HepG2 (cell line): ENCODE data around the gene PLCG1. TPM values are rescaled to one million over a fixed set of nuclear protein-coding genes. Genes with fewer than 3 reads are reported as not detected.
A peak's percentile ranks its signal among the peaks of the same experiment; 100 is the strongest.

Experiments
- CHD4 ChIP-seq: fragments of 200-600 bp; sonication (generic); IDR thresholded peaks from 2 replicates; pipeline ENCODE4 v1.7.0; 2017; ENCODE audit warnings: mild to moderate bottlenecking, low read length, borderline replicate concordance
- FOSL2 ChIP-seq: sonication (generic); formaldehyde crosslinking; IDR thresholded peaks from 2 replicates; pipeline ENCODE4 v1.4.0; 2020; ENCODE audit warnings: missing genetic modification reagents
- JUNB ChIP-seq: sonication (generic); formaldehyde crosslinking; IDR thresholded peaks from 2 replicates; pipeline ENCODE4 v1.8.0; 2022; ENCODE audit warnings: missing genetic modification reagents, mild to moderate bottlenecking, borderline replicate concordance
- KAT8 ChIP-seq: IDR thresholded peaks from 2 replicates; pipeline ENCODE4 v1.6.1; 2016; ENCODE audit warnings: missing genetic modification reagents, missing compliant biosample characterization
- KMT2B ChIP-seq: IDR thresholded peaks from 2 replicates; pipeline ENCODE4 v1.6.1; 2016; ENCODE audit warnings: missing genetic modification reagents, missing compliant biosample characterization
- MTF2 ChIP-seq: sonication (generic); formaldehyde crosslinking; IDR thresholded peaks from 2 replicates; pipeline ENCODE4 v1.5.0; 2020; ENCODE audit warnings: missing genetic modification reagents, borderline replicate concordance
- NBN ChIP-seq: fragments of 450-650 bp; conservative IDR thresholded peaks from 2 replicates; pipeline ENCODE4 v1.6.1; 2017
- PAWR ChIP-seq: sonication (generic); formaldehyde crosslinking; IDR thresholded peaks from 2 replicates; pipeline ENCODE4 v1.4.0; 2020; ENCODE audit warnings: missing genetic modification reagents, mild to moderate bottlenecking, borderline replicate concordance
- REPIN1 ChIP-seq: sonication (generic); formaldehyde crosslinking; IDR thresholded peaks from 2 replicates; pipeline ENCODE4 v1.8.0; 2022; ENCODE audit warnings: missing genetic modification reagents, low read depth, mild to moderate bottlenecking, borderline replicate concordance
- SIX1 ChIP-seq: sonication (generic); formaldehyde crosslinking; IDR thresholded peaks from 2 replicates; pipeline ENCODE4 v1.4.0; 2020; ENCODE audit warnings: missing genetic modification reagents, borderline replicate concordance
- SRSF9 ChIP-seq: fragments of 200-400 bp; formaldehyde crosslinking; IDR thresholded peaks from 2 replicates; pipeline ENCODE4 v1.6.1; 2018; ENCODE audit warnings: borderline replicate concordance, mild to moderate bottlenecking, low read depth, low read length; ENCODE audit not compliant: insufficient read depth, poor library complexity, severe bottlenecking
- U2AF2 ChIP-seq: fragments of 200-400 bp; formaldehyde crosslinking; IDR thresholded peaks from 2 replicates; pipeline ENCODE4 v1.6.1; 2017; ENCODE audit warnings: low read depth, mild to moderate bottlenecking, low read length
- ZMYM3 ChIP-seq: sonication (generic); formaldehyde crosslinking; IDR thresholded peaks from 2 replicates; pipeline ENCODE4 v1.5.1; 2020; ENCODE audit warnings: mild to moderate bottlenecking, missing genetic modification reagents
- ZMYM4 ChIP-seq: sonication (generic); formaldehyde crosslinking; IDR thresholded peaks from 2 replicates; pipeline ENCODE4 v1.8.1; 2023; ENCODE audit warnings: mild to moderate bottlenecking, missing genetic modification reagents
- ZNF205 ChIP-seq: IDR thresholded peaks from 2 replicates; pipeline ENCODE4 v1.6.1; 2018; ENCODE audit warnings: missing biosample characterization, missing genetic modification reagents
- ZNF253 ChIP-seq: sonication (generic); formaldehyde crosslinking; IDR thresholded peaks from 2 replicates; pipeline ENCODE4 v1.8.0; 2022; ENCODE audit warnings: mild to moderate bottlenecking, missing genetic modification reagents, borderline replicate concordance
- ZNF282 ChIP-seq: fragments of 450-650 bp; IDR thresholded peaks from 2 replicates; pipeline ENCODE4 v1.6.1; 2018; ENCODE audit not compliant: partially characterized antibody
- polyA plus RNA-seq, 8 experiments: library from polyadenylated mRNA; depleted of rRNA in 3 of 8; stranded (reverse) in 7 of 8; unstranded in 1 of 8; fragments of >200 nt; fragmentation: Illumina TruSeq in 4 of 8; extraction: Trizol in 4 of 8; gene quantifications; 2 replicates each; pipeline versions ENCODE4 v1.2.1 to v1.2.3, GENCODE V29; 2011 to 2016; ENCODE audit warnings: low read depth in 4 of 8, missing spikeins in 1 of 8, mixed read lengths in 1 of 8; ENCODE audit not compliant: insufficient read depth in 1 of 8
- total RNA-seq, 5 experiments: library from RNA; depleted of rRNA; stranded (reverse); fragments of >200 nt; fragmentation: Illumina TruSeq; extraction: Trizol; gene quantifications; 2 replicates each; pipeline ENCODE4 v1.2.3, GENCODE V29; 2016; ENCODE audit warnings: low read depth in 1 of 5
- TF ChIP-seq, protein P1 (sequence below): sonication (generic); formaldehyde crosslinking; IDR thresholded peaks from 2 replicates; pipeline ENCODE4 v1.8.0; 2022; ENCODE audit warnings: mild to moderate bottlenecking, missing genetic modification reagents; ENCODE audit not compliant: insufficient replicate concordance
- TF ChIP-seq, protein P2 (sequence below): IDR thresholded peaks from 2 replicates; pipeline ENCODE4 v1.6.1; 2018; ENCODE audit warnings: missing genetic modification reagents
- TF ChIP-seq, protein P3 (sequence below): sonication (generic); formaldehyde crosslinking; IDR thresholded peaks from 2 replicates; pipeline ENCODE4 v1.4.0; 2020; ENCODE audit warnings: missing genetic modification reagents
- TF ChIP-seq, protein P4 (sequence below): sonication (generic); formaldehyde crosslinking; IDR thresholded peaks from 2 replicates; pipeline ENCODE4 v1.8.0; 2022; ENCODE audit warnings: missing genetic modification reagents, mild to moderate bottlenecking, borderline replicate concordance
- TF ChIP-seq, protein P5 (sequence below): sonication (generic); formaldehyde crosslinking; IDR thresholded peaks from 2 replicates; pipeline ENCODE4 v1.8.1; 2023; ENCODE audit warnings: missing genetic modification reagents, inconsistent platforms, borderline replicate concordance

The PLCG1 gene
- total and polyA plus RNA-seq, 2 of the 13 experiments (the other 11 are each of a cell fraction or from before 2014, with no cell fraction given) = 85.3 to 158 TPM

DNA sequence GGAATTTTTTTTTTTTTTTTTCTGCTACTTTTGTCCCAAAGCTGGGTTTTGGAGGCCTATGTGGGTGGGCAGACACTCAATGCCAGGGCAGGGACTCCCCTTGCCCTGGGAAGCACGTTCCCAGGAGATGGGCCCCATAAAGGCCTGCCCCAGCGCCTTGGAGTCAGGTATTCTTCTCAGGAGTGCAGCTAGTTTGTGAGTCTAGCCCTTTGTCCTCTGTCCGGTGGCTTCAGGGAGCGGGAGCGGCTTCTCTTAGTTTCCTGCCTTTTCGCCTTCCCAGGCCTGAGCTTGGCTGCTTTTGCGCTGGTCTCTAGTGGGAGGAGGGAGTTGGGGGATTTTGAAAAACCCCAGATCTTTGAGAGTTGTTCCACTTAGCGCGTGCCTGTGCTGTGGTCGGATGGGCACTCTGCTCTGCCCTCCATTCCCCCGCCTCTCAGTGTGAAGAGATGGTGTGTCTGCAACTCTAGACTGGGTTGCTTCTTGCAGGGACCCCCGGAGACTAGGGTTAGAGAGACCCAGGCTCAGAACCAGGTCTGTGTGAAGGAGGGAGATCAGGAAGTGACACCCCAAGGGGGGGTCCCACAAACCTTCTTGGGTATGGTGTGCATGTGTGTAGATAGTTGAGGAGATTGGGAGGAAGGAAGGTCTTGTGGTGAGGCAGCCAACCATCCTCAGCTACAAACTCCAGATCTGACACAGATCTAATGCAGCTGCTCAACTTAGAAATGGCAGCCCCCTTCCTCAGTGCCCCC, 1.3 kb downstream of the PLCG1 start (continued):
- TF ChIP-seq JUNB (CRISPR knock-in tag) = no peak
- TF ChIP-seq KMT2B (CRISPR knock-in tag) = no peak
- TF ChIP-seq, protein P1, sequence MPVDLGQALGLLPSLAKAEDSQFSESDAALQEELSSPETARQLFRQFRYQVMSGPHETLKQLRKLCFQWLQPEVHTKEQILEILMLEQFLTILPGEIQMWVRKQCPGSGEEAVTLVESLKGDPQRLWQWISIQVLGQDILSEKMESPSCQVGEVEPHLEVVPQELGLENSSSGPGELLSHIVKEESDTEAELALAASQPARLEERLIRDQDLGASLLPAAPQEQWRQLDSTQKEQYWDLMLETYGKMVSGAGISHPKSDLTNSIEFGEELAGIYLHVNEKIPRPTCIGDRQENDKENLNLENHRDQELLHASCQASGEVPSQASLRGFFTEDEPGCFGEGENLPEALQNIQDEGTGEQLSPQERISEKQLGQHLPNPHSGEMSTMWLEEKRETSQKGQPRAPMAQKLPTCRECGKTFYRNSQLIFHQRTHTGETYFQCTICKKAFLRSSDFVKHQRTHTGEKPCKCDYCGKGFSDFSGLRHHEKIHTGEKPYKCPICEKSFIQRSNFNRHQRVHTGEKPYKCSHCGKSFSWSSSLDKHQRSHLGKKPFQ (CRISPR knock-in tag) = peak; percentile 11
- no peak for TF ChIP-seq SIX1 (CRISPR knock-in tag)
- no peak for TF ChIP-seq ZMYM3
- no peak for TF ChIP-seq FOSL2 (CRISPR knock-in tag)
- TF ChIP-seq ZNF282 = no peak
- no peak for TF ChIP-seq ZMYM4 (CRISPR knock-in tag)
- no peak for TF ChIP-seq U2AF2
- TF ChIP-seq, protein P2, sequence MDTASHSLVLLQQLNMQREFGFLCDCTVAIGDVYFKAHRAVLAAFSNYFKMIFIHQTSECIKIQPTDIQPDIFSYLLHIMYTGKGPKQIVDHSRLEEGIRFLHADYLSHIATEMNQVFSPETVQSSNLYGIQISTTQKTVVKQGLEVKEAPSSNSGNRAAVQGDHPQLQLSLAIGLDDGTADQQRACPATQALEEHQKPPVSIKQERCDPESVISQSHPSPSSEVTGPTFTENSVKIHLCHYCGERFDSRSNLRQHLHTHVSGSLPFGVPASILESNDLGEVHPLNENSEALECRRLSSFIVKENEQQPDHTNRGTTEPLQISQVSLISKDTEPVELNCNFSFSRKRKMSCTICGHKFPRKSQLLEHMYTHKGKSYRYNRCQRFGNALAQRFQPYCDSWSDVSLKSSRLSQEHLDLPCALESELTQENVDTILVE = no peak
- TF ChIP-seq KAT8 (CRISPR knock-in tag) = no peak
- no peak for TF ChIP-seq CHD4
- no peak for TF ChIP-seq PAWR
- TF ChIP-seq, protein P3, sequence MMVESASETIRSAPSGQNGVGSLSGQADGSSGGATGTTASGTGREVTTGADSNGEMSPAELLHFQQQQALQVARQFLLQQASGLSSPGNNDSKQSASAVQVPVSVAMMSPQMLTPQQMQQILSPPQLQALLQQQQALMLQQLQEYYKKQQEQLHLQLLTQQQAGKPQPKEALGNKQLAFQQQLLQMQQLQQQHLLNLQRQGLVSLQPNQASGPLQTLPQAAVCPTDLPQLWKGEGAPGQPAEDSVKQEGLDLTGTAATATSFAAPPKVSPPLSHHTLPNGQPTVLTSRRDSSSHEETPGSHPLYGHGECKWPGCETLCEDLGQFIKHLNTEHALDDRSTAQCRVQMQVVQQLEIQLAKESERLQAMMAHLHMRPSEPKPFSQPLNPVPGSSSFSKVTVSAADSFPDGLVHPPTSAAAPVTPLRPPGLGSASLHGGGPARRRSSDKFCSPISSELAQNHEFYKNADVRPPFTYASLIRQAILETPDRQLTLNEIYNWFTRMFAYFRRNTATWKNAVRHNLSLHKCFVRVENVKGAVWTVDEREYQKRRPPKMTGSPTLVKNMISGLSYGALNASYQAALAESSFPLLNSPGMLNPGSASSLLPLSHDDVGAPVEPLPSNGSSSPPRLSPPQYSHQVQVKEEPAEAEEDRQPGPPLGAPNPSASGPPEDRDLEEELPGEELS (CRISPR knock-in tag) = 0 out of 2 replicates have a peak, but pooled peaks have one; percentile 8
- no peak for TF ChIP-seq SRSF9
- no peak for TF ChIP-seq NBN
- TF ChIP-seq, protein P4, sequence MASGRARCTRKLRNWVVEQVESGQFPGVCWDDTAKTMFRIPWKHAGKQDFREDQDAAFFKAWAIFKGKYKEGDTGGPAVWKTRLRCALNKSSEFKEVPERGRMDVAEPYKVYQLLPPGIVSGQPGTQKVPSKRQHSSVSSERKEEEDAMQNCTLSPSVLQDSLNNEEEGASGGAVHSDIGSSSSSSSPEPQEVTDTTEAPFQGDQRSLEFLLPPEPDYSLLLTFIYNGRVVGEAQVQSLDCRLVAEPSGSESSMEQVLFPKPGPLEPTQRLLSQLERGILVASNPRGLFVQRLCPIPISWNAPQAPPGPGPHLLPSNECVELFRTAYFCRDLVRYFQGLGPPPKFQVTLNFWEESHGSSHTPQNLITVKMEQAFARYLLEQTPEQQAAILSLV (CRISPR knock-in tag) = no peak
- peak; percentile 59; the same call in 1 of the 2 replicates for TF ChIP-seq REPIN1 (CRISPR knock-in tag)
- no peak for TF ChIP-seq MTF2 (CRISPR knock-in tag)
- no peak for TF ChIP-seq ZNF205
- TF ChIP-seq, protein P5, sequence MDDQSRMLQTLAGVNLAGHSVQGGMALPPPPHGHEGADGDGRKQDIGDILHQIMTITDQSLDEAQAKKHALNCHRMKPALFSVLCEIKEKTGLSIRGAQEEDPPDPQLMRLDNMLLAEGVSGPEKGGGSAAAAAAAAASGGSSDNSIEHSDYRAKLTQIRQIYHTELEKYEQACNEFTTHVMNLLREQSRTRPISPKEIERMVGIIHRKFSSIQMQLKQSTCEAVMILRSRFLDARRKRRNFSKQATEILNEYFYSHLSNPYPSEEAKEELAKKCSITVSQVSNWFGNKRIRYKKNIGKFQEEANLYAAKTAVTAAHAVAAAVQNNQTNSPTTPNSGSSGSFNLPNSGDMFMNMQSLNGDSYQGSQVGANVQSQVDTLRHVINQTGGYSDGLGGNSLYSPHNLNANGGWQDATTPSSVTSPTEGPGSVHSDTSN (CRISPR knock-in tag) = no peak
- no peak for TF ChIP-seq ZNF253
